Type B pancreatic cell (in vitro differentiated cells): Measurements from ENCODE around the gene TBC1D12. TPM values are rescaled to one million over a fixed set of nuclear protein-coding genes. Genes with fewer than 3 reads are reported as not detected.

Source experiments
- DNase-seq: peaks from one replicate; pipeline ENCODE4 v3.0.0; 2021; ENCODE audit warnings: mixed read lengths; ENCODE audit not compliant: unreplicated experiment; ENCODE audit errors: extremely low spot score
- H3K27ac Mint-ChIP-seq: 2 replicates; pipeline ENCODE4 v1.8.0; 2021; ENCODE audit warnings: mild to moderate bottlenecking, mixed read lengths
- H3K27me3 Mint-ChIP-seq: 2 replicates; pipeline ENCODE4 v1.8.0; 2021; ENCODE audit warnings: mixed read lengths
- H3K36me3 Mint-ChIP-seq: 2 replicates; pipeline ENCODE4 v1.8.0; 2021; ENCODE audit warnings: mixed read lengths
- H3K4me1 Mint-ChIP-seq: one replicate; pipeline ENCODE4 v1.8.0; 2021; ENCODE audit warnings: mixed read lengths; ENCODE audit not compliant: unreplicated experiment
- H3K4me3 Mint-ChIP-seq: 2 replicates; pipeline ENCODE4 v1.8.0; 2021; ENCODE audit warnings: mild to moderate bottlenecking, mixed read lengths
- H3K9me3 Mint-ChIP-seq: 2 replicates; pipeline ENCODE4 v1.8.0; 2021; ENCODE audit warnings: mixed read lengths
- CTCF ChIP-seq: fragments of 200-600 bp; sonication (generic); conservative IDR thresholded peaks from 2 replicates; pipeline ENCODE4 v1.5.0; 2021; ENCODE audit warnings: antibody characterized with exemption, mild to moderate bottlenecking
- total RNA-seq: library from RNA; stranded (reverse); gene quantifications from 2 replicates; pipeline ENCODE4 v1.2.1, GENCODE V29; 2021; ENCODE audit warnings: low replicate concordance

TBC1D12 gene
- total RNA-seq, 1 donor from 2014 or later = 9.0 TPM

GRCh38 chr10:94407668-94408067 is 5.3 kb downstream of the TBC1D12 start:
- no peak overlapping the region for H3K4me3 Mint-ChIP-seq
- peaks cover 7% of the 10 kb centered on the region for H3K4me1 Mint-ChIP-seq
- no peak for TF ChIP-seq CTCF
- H3K36me3 Mint-ChIP-seq = no peaks in the 10 kb centered on the region
- DNase-seq = no peak
- no peaks in the 10 kb centered on the region for H3K9me3 Mint-ChIP-seq
- H3K27me3 Mint-ChIP-seq = no peaks in the 10 kb centered on the region
- H3K27ac Mint-ChIP-seq = no peak overlapping the region

GRCh38 chr10:94409021-94409657 is 6.8 kb downstream of the TBC1D12 start:
- no peak for DNase-seq
- Mint-ChIP-seq H3K9me3 (no peaks in the 10 kb centered on the region), H3K27ac (no peak overlapping the region), H3K36me3 (no peaks in the 10 kb centered on the region), H3K4me1 (peaks cover 10% of the 10 kb centered on the region), H3K27me3 (no peaks in the 10 kb centered on the region), H3K4me3 (no peak overlapping the region)
- no peak for TF ChIP-seq CTCF

GRCh38 chr10:94411304-94411703 is 9.0 kb downstream of the TBC1D12 start:
- Mint-ChIP-seq H3K4me3 (no peak overlapping the region), H3K36me3 (no peaks in the 10 kb centered on the region), H3K9me3 (no peaks in the 10 kb centered on the region), H3K4me1 (peaks cover 10% of the 10 kb centered on the region), H3K27me3 (no peaks in the 10 kb centered on the region), H3K27ac (no peak overlapping the region)
- TF ChIP-seq CTCF = no peak
- no peak for DNase-seq

GRCh38 chr10:94412449-94412848 is 10.1 kb downstream of the TBC1D12 start:
- TF ChIP-seq CTCF = no peak
- Mint-ChIP-seq H3K4me3 (no peak overlapping the region), H3K4me1 (peaks cover 17% of the 10 kb centered on the region), H3K9me3 (no peaks in the 10 kb centered on the region), H3K27me3 (no peaks in the 10 kb centered on the region), H3K27ac (no peak overlapping the region), H3K36me3 (no peaks in the 10 kb centered on the region)
- DNase-seq = no peak

GRCh38 chr10:94413361-94413760 is 11.0 kb downstream of the TBC1D12 start:
- Mint-ChIP-seq H3K9me3 (no peaks in the 10 kb centered on the region), H3K27me3 (no peaks in the 10 kb centered on the region), H3K36me3 (no peaks in the 10 kb centered on the region), H3K4me1 (peaks cover 17% of the 10 kb centered on the region), H3K4me3 (no peak overlapping the region), H3K27ac (no peak overlapping the region)
- no peak for TF ChIP-seq CTCF
- DNase-seq = no peak

- Mint-ChIP-seq H3K27ac (no peak overlapping the region), H3K9me3 (no peaks in the 10 kb centered on the region), H3K4me3 (no peak overlapping the region), H3K36me3 (peaks cover 3% of the 10 kb centered on the region), H3K4me1 (peaks cover 9% of the 10 kb centered on the region), H3K27me3 (no peaks in the 10 kb centered on the region)
- DNase-seq = no peak
- TF ChIP-seq CTCF = no peak
These were observed 14.6 kb downstream of the TBC1D12 start for GRCh38 chr10:94416896-94417295.
